ENCODE measurements around the gene CCDC71.

DNA sequence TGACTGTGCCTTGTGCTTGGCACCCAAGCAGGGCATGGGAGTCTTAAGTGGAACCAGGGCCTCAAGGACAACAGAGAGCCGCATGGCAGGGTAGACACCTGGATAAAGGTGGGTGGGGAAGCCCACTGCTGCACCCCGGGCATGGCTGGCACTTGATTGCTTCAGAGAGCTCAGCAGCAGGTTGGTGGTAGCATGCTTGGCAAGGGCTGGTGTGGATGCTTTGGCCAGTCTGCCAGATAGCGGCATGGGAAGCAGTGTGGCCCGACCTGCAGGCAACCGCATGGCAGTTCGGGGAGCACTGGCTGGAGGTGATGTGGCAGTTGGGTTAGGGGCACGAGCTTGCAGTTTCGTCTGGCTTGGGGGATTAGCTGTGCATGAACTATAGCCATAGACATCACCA lies 2.5 kb downstream of the CCDC71 start:
- TF ChIP-seq, protein P1, sequence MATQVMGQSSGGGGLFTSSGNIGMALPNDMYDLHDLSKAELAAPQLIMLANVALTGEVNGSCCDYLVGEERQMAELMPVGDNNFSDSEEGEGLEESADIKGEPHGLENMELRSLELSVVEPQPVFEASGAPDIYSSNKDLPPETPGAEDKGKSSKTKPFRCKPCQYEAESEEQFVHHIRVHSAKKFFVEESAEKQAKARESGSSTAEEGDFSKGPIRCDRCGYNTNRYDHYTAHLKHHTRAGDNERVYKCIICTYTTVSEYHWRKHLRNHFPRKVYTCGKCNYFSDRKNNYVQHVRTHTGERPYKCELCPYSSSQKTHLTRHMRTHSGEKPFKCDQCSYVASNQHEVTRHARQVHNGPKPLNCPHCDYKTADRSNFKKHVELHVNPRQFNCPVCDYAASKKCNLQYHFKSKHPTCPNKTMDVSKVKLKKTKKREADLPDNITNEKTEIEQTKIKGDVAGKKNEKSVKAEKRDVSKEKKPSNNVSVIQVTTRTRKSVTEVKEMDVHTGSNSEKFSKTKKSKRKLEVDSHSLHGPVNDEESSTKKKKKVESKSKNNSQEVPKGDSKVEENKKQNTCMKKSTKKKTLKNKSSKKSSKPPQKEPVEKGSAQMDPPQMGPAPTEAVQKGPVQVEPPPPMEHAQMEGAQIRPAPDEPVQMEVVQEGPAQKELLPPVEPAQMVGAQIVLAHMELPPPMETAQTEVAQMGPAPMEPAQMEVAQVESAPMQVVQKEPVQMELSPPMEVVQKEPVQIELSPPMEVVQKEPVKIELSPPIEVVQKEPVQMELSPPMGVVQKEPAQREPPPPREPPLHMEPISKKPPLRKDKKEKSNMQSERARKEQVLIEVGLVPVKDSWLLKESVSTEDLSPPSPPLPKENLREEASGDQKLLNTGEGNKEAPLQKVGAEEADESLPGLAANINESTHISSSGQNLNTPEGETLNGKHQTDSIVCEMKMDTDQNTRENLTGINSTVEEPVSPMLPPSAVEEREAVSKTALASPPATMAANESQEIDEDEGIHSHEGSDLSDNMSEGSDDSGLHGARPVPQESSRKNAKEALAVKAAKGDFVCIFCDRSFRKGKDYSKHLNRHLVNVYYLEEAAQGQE (IDR thresholded peaks at IDR 0.05; ENCODE audit: insufficient read depth in 1 of 2, low read depth in 2 of 2, low read length in 2 of 2): no peak
- no peak for TF ChIP-seq POLR2AphosphoS5 (IDR thresholded peaks at IDR 0.05; ENCODE audit: low read depth, low read length)
- TF ChIP-seq SIN3A (IDR thresholded peaks at IDR 0.05; ENCODE audit: borderline replicate concordance, insufficient read depth, low read length): no peak
- TF ChIP-seq TAF1 (IDR thresholded peaks at IDR 0.05; ENCODE audit: borderline replicate concordance, insufficient read depth, low read length): no peak

Data from PFSK-1 (cell line).